ENCODE measurements around the gene WNT7A. TPM values are rescaled to one million over a fixed set of nuclear protein-coding genes. Genes with fewer than 3 reads are reported as not detected.

Gene WNT7A
- total RNA-seq, 1 experiment from 2014 or later = not detected

DNA sequence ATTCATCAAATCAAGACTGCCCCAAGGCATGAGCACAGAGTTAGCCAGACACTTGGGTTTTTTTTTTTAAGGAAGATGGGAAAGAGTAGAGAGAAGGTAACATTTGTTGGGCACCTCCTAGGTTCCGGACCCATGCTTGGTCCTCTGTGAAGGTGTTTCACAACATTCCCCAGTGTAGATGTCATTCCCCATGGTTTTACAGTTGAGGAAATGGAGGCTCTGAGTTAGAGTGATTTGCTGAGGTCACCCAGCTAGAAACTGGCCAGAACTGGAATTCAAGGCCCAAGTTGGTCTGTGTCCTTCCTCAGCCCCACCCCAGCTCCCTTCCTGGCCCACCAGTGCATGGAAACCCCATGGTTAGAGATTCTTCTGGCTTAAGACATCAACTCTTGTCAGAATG is 19.9 kb downstream of the WNT7A start:
- H3K27me3 Mint-ChIP-seq (ENCODE audit: low read depth) = peaks cover 44% of the 10 kb centered on the region
- Histone ChIP-seq H4K8ac (replicated peaks; ENCODE audit: insufficient read length, low read depth, low read length) (no peak overlapping the region), H3K79me1 (ENCODE audit: insufficient read depth, low read depth, low read length, poor library complexity, severe bottlenecking) (no peaks in the 10 kb centered on the region), H3K27me3 (ENCODE audit: insufficient read depth, low read length) (no peaks in the 10 kb centered on the region; the same call in 1 of the 2 replicates), H3K9me3 (ENCODE audit: control insufficient read depth, low read depth, low read length) (no peaks in the 10 kb centered on the region), H2BK120ac (ENCODE audit: low read depth, low read length, poor library complexity, severe bottlenecking) (no peak overlapping the region), H3K23me2 (ENCODE audit: insufficient read length, low read depth, low read length, poor library complexity, severe bottlenecking) (no peaks in the 10 kb centered on the region), H4K5ac (ENCODE audit: insufficient read length, low read depth, low read length) (no peak overlapping the region), H3K9ac (ENCODE audit: extremely low read depth, insufficient read length, low read length) (no peak overlapping the region), H3K4ac (ENCODE audit: low read depth, low read length) (no peak overlapping the region), H4K91ac (ENCODE audit: insufficient read length, low read depth, low read length) (no peak overlapping the region), H3K23ac (ENCODE audit: insufficient read length, low read depth, low read length) (no peak overlapping the region), H3K4me1 (ENCODE audit: insufficient read depth, low read length) (no peaks in the 10 kb centered on the region; the same call in 1 of the 2 replicates), H3T11ph (ENCODE audit: low read length) (no peak overlapping the region), H3K18ac (ENCODE audit: insufficient read length, low read depth, low read length) (no peak overlapping the region), H2AFZ (ENCODE audit: low read length) (no peak overlapping the region), H3K27ac (ENCODE audit: insufficient read length, low read depth, low read length) (no peak overlapping the region), H3K56ac (ENCODE audit: insufficient read length, low read depth, low read length) (no peak overlapping the region), H3K14ac (ENCODE audit: insufficient read depth, low read length) (no peak overlapping the region), H3K79me2 (ENCODE audit: insufficient read depth, low read length) (no peaks in the 10 kb centered on the region), H2BK15ac (ENCODE audit: low read depth, low read length) (no peak overlapping the region), H2BK12ac (ENCODE audit: insufficient read length, low read depth, low read length) (no peak overlapping the region), H3K4me2 (ENCODE audit: insufficient read depth, insufficient read length, low read length) (no peak overlapping the region), H4K20me1 (ENCODE audit: control insufficient read depth, insufficient read depth, insufficient read length) (no peaks in the 10 kb centered on the region), H2AK5ac (ENCODE audit: insufficient read length, low read length) (no peak overlapping the region), H2BK5ac (ENCODE audit: insufficient read length, low read length) (no peak overlapping the region), H2BK20ac (ENCODE audit: low read depth, low read length, poor library complexity, severe bottlenecking) (no peak overlapping the region)
- no CpG with 5 or more reads among the region's 1 CpG for WGBS (ENCODE audit: extremely low coverage, insufficient read length, low lambda C conversion rate)
- no peak for TF ChIP-seq CTCF (conservative IDR thresholded peaks at IDR 0.05)
- no peak for DNase-seq
- no peak overlapping the region for H3K27ac Mint-ChIP-seq
- H3K9me3 Mint-ChIP-seq = no peaks in the 10 kb centered on the region; a peak in 1 of 5 replicates
- no peak overlapping the region for H3K4me3 Mint-ChIP-seq
- H3K4me1 Mint-ChIP-seq = peaks cover 13 to 14% of the 10 kb centered on the region in 2 experiments
- H3K36me3 Mint-ChIP-seq (ENCODE audit: insufficient read depth in 1 of 3, low read depth in 3 of 3) = no peaks in the 10 kb centered on the region

All from H9 (cell line).